Osteocyte (in vitro differentiated cells): Measurements from ENCODE around the gene MYO15B. TPM values are rescaled to one million over a fixed set of nuclear protein-coding genes. Genes with fewer than 3 reads are reported as not detected.

Experiments used
- DNase-seq: peaks from one replicate; pipeline ENCODE4 v3.0.0; 2021; ENCODE audit warnings: mixed read lengths; ENCODE audit not compliant: unreplicated experiment; ENCODE audit errors: extremely low spot score
- H3K27ac Mint-ChIP-seq: one replicate; pipeline ENCODE4 v1.8.0; 2021; ENCODE audit warnings: mild to moderate bottlenecking, mixed read lengths; ENCODE audit not compliant: unreplicated experiment
- H3K27me3 Mint-ChIP-seq: one replicate; pipeline ENCODE4 v1.8.0; 2021; ENCODE audit warnings: mixed read lengths; ENCODE audit not compliant: unreplicated experiment
- H3K36me3 Mint-ChIP-seq: one replicate; pipeline ENCODE4 v1.8.0; 2021; ENCODE audit warnings: mixed read lengths; ENCODE audit not compliant: unreplicated experiment
- H3K4me1 Mint-ChIP-seq: one replicate; pipeline ENCODE4 v1.8.0; 2021; ENCODE audit warnings: mixed read lengths; ENCODE audit not compliant: unreplicated experiment
- H3K4me3 Mint-ChIP-seq: one replicate; pipeline ENCODE4 v1.8.0; 2021; ENCODE audit warnings: mild to moderate bottlenecking, moderate library complexity, mixed read lengths; ENCODE audit not compliant: unreplicated experiment
- H3K9me3 Mint-ChIP-seq: one replicate; pipeline ENCODE4 v1.8.0; 2021; ENCODE audit warnings: mixed read lengths; ENCODE audit not compliant: unreplicated experiment
- CTCF ChIP-seq: fragments of 200-600 bp; sonication (generic); IDR thresholded peaks from 2 replicates; pipeline ENCODE4 v1.5.0; 2021; ENCODE audit warnings: antibody characterized with exemption, mild to moderate bottlenecking, moderate library complexity
- total RNA-seq: library from RNA; stranded (reverse); gene quantifications from 2 replicates; pipeline ENCODE4 v1.2.1, GENCODE V29; 2021

Gene MYO15B
- total RNA-seq, 1 donor from 2014 or later = 40.8 TPM

GRCh38 chr17:75642182-75642783, 54.7 kb downstream of the MYO15B start:
- no peak for DNase-seq
- peaks cover 4% of the 10 kb centered on the region for H3K4me1 Mint-ChIP-seq
- H3K27ac Mint-ChIP-seq = no peak overlapping the region
- H3K36me3 Mint-ChIP-seq = peaks cover 2% of the 10 kb centered on the region
- H3K9me3 Mint-ChIP-seq = no peaks in the 10 kb centered on the region
- H3K4me3 Mint-ChIP-seq = no peak overlapping the region
- no peaks in the 10 kb centered on the region for H3K27me3 Mint-ChIP-seq
- TF ChIP-seq CTCF = no peak

GRCh38 chr17:75642784-75643642, 55.4 kb downstream of the MYO15B start:
- Mint-ChIP-seq H3K27me3 (no peaks in the 10 kb centered on the region), H3K27ac (no peak overlapping the region), H3K4me1 (peaks cover 4% of the 10 kb centered on the region), H3K4me3 (no peak overlapping the region), H3K9me3 (no peaks in the 10 kb centered on the region), H3K36me3 (peaks cover 6% of the 10 kb centered on the region)
- no peak for TF ChIP-seq CTCF
- DNase-seq = no peak

- peaks cover 4% of the 10 kb centered on the region for H3K4me1 Mint-ChIP-seq
- H3K9me3 Mint-ChIP-seq = no peaks in the 10 kb centered on the region
- peaks cover 8% of the 10 kb centered on the region for H3K36me3 Mint-ChIP-seq
- H3K27ac Mint-ChIP-seq = no peak overlapping the region
- TF ChIP-seq CTCF = no peak
- DNase-seq = no peak
- no peak overlapping the region for H3K4me3 Mint-ChIP-seq
- H3K27me3 Mint-ChIP-seq = no peaks in the 10 kb centered on the region
Measured at GRCh38 chr17:75643643-75644017, 56.0 kb downstream of the MYO15B start.

- Mint-ChIP-seq H3K27me3 (no peaks in the 10 kb centered on the region), H3K36me3 (peaks cover 19% of the 10 kb centered on the region), H3K27ac (peak overlapping the region; percentile 63), H3K4me1 (peaks cover 4% of the 10 kb centered on the region), H3K4me3 (no peak overlapping the region), H3K9me3 (no peaks in the 10 kb centered on the region)
- no peak for TF ChIP-seq CTCF
- no peak for DNase-seq
Measured at GRCh38 chr17:75645501-75645888, 57.9 kb downstream of the MYO15B start.

- TF ChIP-seq CTCF = no peak
- Mint-ChIP-seq H3K36me3 (peaks cover 25% of the 10 kb centered on the region), H3K4me1 (peaks cover 4% of the 10 kb centered on the region), H3K9me3 (no peaks in the 10 kb centered on the region), H3K27me3 (no peaks in the 10 kb centered on the region), H3K27ac (peak overlapping the region; percentile 78), H3K4me3 (no peak overlapping the region)
- no peak for DNase-seq
Measured at GRCh38 chr17:75645889-75646637, 58.5 kb downstream of the MYO15B start.
